Neural progenitor cell (in vitro differentiated cells): ENCODE data around the gene CACNA1E. TPM values are rescaled to one million over a fixed set of nuclear protein-coding genes. Genes with fewer than 3 reads are reported as not detected.

Source experiments
- DNase-seq: peaks from one replicate; pipeline ENCODE4 v3.0.0-alpha.2; 2016; ENCODE audit warnings: low spot score
- H2AFZ ChIP-seq: fragments of 200-600 bp; sonication (generic); replicated peaks from 2 replicates; pipeline ENCODE4 v1.6.1; 2016; ENCODE audit warnings: antibody characterized with exemption
- H3F3A ChIP-seq: fragments of 200-600 bp; sonication (generic); 2 replicates; pipeline ENCODE4 v1.6.1; 2016; ENCODE audit warnings: antibody characterized with exemption, low read depth
- H3K27ac ChIP-seq: fragments of 200-600 bp; sonication (generic); 2 replicates; pipeline ENCODE4 v1.5.1; 2016; ENCODE audit warnings: mild to moderate bottlenecking
- H3K27me3 ChIP-seq: fragments of 200-600 bp; sonication (generic); 2 replicates; pipeline ENCODE4 v1.6.1; 2016; ENCODE audit warnings: mild to moderate bottlenecking, moderate library complexity
- H3K36me3 ChIP-seq: fragments of 200-600 bp; sonication (generic); 2 replicates; pipeline ENCODE4 v1.5.1; 2016
- H3K4me1 ChIP-seq: fragments of 200-600 bp; sonication (generic); 2 replicates; pipeline ENCODE4 v1.6.1; 2016; ENCODE audit warnings: mixed run types
- H3K4me2 ChIP-seq: fragments of 200-600 bp; sonication (generic); 2 replicates; pipeline ENCODE4 v1.6.1; 2016
- H3K4me3 ChIP-seq: fragments of 200-600 bp; sonication (generic); 2 replicates; pipeline ENCODE4 v1.5.1; 2016
- H3K79me2 ChIP-seq: fragments of 200-600 bp; sonication (generic); 2 replicates; pipeline ENCODE4 v1.6.1; 2016; ENCODE audit warnings: low read depth
- H3K9ac ChIP-seq: fragments of 200-600 bp; sonication (generic); 2 replicates; pipeline ENCODE4 v1.6.1; 2016
- H3K9me3 ChIP-seq: fragments of 200-600 bp; sonication (generic); 2 replicates; pipeline ENCODE4 v1.5.1; 2016; ENCODE audit warnings: low read depth
- H4K20me1 ChIP-seq: fragments of 200-600 bp; sonication (generic); 2 replicates; pipeline ENCODE4 v1.6.1; 2016; ENCODE audit warnings: low read depth
- H3K27ac Mint-ChIP-seq: 3 replicates; pipeline ENCODE4 v1.8.0; 2021; ENCODE audit warnings: mixed read lengths
- H3K27me3 Mint-ChIP-seq: 2 replicates; pipeline ENCODE4 v1.8.0; 2022; ENCODE audit warnings: low read depth, mild to moderate bottlenecking, inconsistent platforms, moderate library complexity, mixed read lengths; ENCODE audit not compliant: insufficient read depth
- H3K36me3 Mint-ChIP-seq: 3 replicates; pipeline ENCODE4 v1.8.0; 2021; ENCODE audit warnings: mixed read lengths
- H3K4me1 Mint-ChIP-seq: 3 replicates; pipeline ENCODE4 v1.8.0; 2021; ENCODE audit warnings: mixed read lengths
- H3K4me3 Mint-ChIP-seq: 3 replicates; pipeline ENCODE4 v1.8.0; 2021; ENCODE audit warnings: mild to moderate bottlenecking, moderate library complexity, mixed read lengths
- H3K9me3 Mint-ChIP-seq: 3 replicates; pipeline ENCODE4 v1.8.0; 2020; ENCODE audit warnings: mixed read lengths
- CTCF ChIP-seq: fragments of 200-600 bp; sonication (generic); IDR thresholded peaks from 2 replicates; pipeline ENCODE4 v1.5.1; 2017; ENCODE audit warnings: antibody characterized with exemption, mild to moderate bottlenecking
- EZH2 ChIP-seq: fragments of 200-600 bp; sonication (generic); IDR thresholded peaks from 2 replicates; pipeline ENCODE4 v1.6.1; 2017; ENCODE audit warnings: antibody characterized with exemption, mild to moderate bottlenecking, moderate library complexity
- EZH2phosphoT487 ChIP-seq: fragments of 200-600 bp; sonication (generic); IDR thresholded peaks from 2 replicates; pipeline ENCODE4 v1.6.1; 2017; ENCODE audit warnings: antibody characterized with exemption
- total RNA-seq: library from RNA; depleted of rRNA; stranded (reverse); fragments of >200 nt; gene quantifications from 2 replicates; pipeline ENCODE4 v1.2.3, GENCODE V29; 2015; ENCODE audit warnings: low replicate concordance

CACNA1E gene
- total RNA-seq, 1 donor from 2014 or later, result 2.1 TPM

- Mint-ChIP-seq H3K4me1 (peaks cover 5% of the 10 kb centered on the region), H3K27ac (no peak overlapping the region), H3K27me3 (peaks cover 2% of the 10 kb centered on the region), H3K36me3 (no peaks in the 10 kb centered on the region), H3K9me3 (no peaks in the 10 kb centered on the region), H3K4me3 (no peak overlapping the region)
- Histone ChIP-seq H4K20me1 (no peaks in the 10 kb centered on the region), H3K36me3 (no peaks in the 10 kb centered on the region), H3K9ac (no peak overlapping the region), H3K27ac (no peak overlapping the region), H3F3A (no peaks in the 10 kb centered on the region), H3K4me1 (peaks cover 3% of the 10 kb centered on the region), H3K79me2 (no peaks in the 10 kb centered on the region), H3K4me3 (no peak overlapping the region), H2AFZ (no peak overlapping the region), H3K4me2 (no peak overlapping the region), H3K9me3 (no peaks in the 10 kb centered on the region), H3K27me3 (no peaks in the 10 kb centered on the region)
- no peak for DNase-seq
- TF ChIP-seq CTCF, result no peak
- TF ChIP-seq EZH2phosphoT487, result no peak
- TF ChIP-seq EZH2, result no peak
Observed at GRCh38 chr1:181545395-181545794, 62.1 kb downstream of the CACNA1E start.

- H3F3A ChIP-seq, result no peaks in the 10 kb centered on the region
- H3K79me2 ChIP-seq, result no peaks in the 10 kb centered on the region
- H2AFZ ChIP-seq, result no peak overlapping the region
- H3K9me3 ChIP-seq, result no peaks in the 10 kb centered on the region
- no peak overlapping the region for H3K9ac ChIP-seq
- no peaks in the 10 kb centered on the region for H3K9me3 Mint-ChIP-seq
- H4K20me1 ChIP-seq, result no peaks in the 10 kb centered on the region
- no peak overlapping the region for H3K4me2 ChIP-seq
- no peak for DNase-seq
- H3K27ac Mint-ChIP-seq, result no peak overlapping the region
- H3K27me3 Mint-ChIP-seq, result peaks cover 2% of the 10 kb centered on the region
- H3K4me3 ChIP-seq, result no peak overlapping the region
- H3K4me1 Mint-ChIP-seq, result peaks cover 23% of the 10 kb centered on the region
- H3K36me3 Mint-ChIP-seq, result no peaks in the 10 kb centered on the region
- H3K4me3 Mint-ChIP-seq, result no peak overlapping the region
- no peaks in the 10 kb centered on the region for H3K27me3 ChIP-seq
- H3K4me1 ChIP-seq, result peaks cover 9% of the 10 kb centered on the region
- H3K36me3 ChIP-seq, result no peaks in the 10 kb centered on the region
- no peak overlapping the region for H3K27ac ChIP-seq
- TF ChIP-seq CTCF, result no peak
- TF ChIP-seq EZH2, result no peak
- TF ChIP-seq EZH2phosphoT487, result no peak
Observed at GRCh38 chr1:181548497-181548896, 65.2 kb downstream of the CACNA1E start.

GRCh38 chr1:181551249-181551648 lies 67.9 kb downstream of the CACNA1E start:
- Histone ChIP-seq H3K36me3 (no peaks in the 10 kb centered on the region), H3K9me3 (no peaks in the 10 kb centered on the region), H3K27me3 (no peaks in the 10 kb centered on the region), H3K9ac (no peak overlapping the region), H3F3A (no peaks in the 10 kb centered on the region), H3K4me2 (peak overlapping the region; percentile 42), H3K79me2 (no peaks in the 10 kb centered on the region), H4K20me1 (no peaks in the 10 kb centered on the region), H3K4me3 (no peak overlapping the region), H2AFZ (no peak overlapping the region), H3K4me1 (peaks cover 6% of the 10 kb centered on the region), H3K27ac (no peak overlapping the region)
- peaks cover 23% of the 10 kb centered on the region for H3K4me1 Mint-ChIP-seq
- H3K9me3 Mint-ChIP-seq, result no peaks in the 10 kb centered on the region
- peak overlapping the region; percentile 54 for H3K27ac Mint-ChIP-seq
- H3K4me3 Mint-ChIP-seq, result no peak overlapping the region
- H3K27me3 Mint-ChIP-seq, result peaks cover 2% of the 10 kb centered on the region
- no peaks in the 10 kb centered on the region for H3K36me3 Mint-ChIP-seq
- TF ChIP-seq CTCF (no peak), EZH2 (no peak)
- peak; percentile 79 for DNase-seq

GRCh38 chr1:181551754-181552153 lies 68.4 kb downstream of the CACNA1E start:
- Histone ChIP-seq H3K27me3 (no peaks in the 10 kb centered on the region), H2AFZ (no peak overlapping the region), H4K20me1 (no peaks in the 10 kb centered on the region), H3K79me2 (no peaks in the 10 kb centered on the region), H3F3A (no peaks in the 10 kb centered on the region), H3K4me1 (peaks cover 10% of the 10 kb centered on the region), H3K4me2 (no peak overlapping the region), H3K4me3 (no peak overlapping the region), H3K9me3 (no peaks in the 10 kb centered on the region), H3K9ac (no peak overlapping the region), H3K27ac (no peak overlapping the region), H3K36me3 (no peaks in the 10 kb centered on the region)
- H3K27me3 Mint-ChIP-seq, result peaks cover 2% of the 10 kb centered on the region
- H3K4me3 Mint-ChIP-seq, result no peak overlapping the region
- DNase-seq, result no peak
- TF ChIP-seq EZH2phosphoT487 (no peak), EZH2 (no peak), CTCF (no peak)
- no peaks in the 10 kb centered on the region for H3K36me3 Mint-ChIP-seq
- no peak overlapping the region for H3K27ac Mint-ChIP-seq
- peaks cover 22% of the 10 kb centered on the region for H3K4me1 Mint-ChIP-seq
- H3K9me3 Mint-ChIP-seq, result no peaks in the 10 kb centered on the region
